ENCODE results near the gene WNT6.

DNA sequence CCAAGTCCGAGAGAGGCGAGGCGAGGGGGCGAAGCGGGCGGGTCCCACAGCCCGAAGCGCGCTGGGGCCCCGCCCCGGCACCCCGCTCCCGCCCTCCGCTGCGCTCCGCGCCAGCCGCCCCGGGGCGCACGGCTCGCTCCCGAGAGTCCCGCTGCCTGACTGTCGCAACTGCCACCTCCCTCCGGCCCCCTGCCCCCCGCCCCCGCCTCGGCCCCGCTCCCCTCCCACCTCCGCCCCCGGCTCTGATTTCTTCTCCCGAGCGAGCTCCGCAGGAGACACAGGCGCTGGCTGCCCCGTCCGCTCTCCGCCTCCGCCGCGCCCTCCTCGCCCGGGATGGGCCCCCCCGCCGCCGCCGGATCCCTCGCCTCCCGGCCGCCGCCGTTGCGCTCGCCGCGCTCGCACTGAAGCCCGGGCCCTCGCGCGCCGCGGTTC lies at the start of gene WNT6:
- no peak for TF ChIP-seq CTCF (conservative IDR thresholded peaks at IDR 0.05; ENCODE audit: low read length)
- TF ChIP-seq EZH2phosphoT487 (IDR thresholded peaks at IDR 0.05; ENCODE audit: borderline replicate concordance): no peak

Data from Loucy (cell line).